HG03520 (cell line): Measurements from ENCODE around the gene PYDC1.
"Not testable (repeated sequence)": the region's sequence is repeated elsewhere in the genome, so short reads cannot be mapped to it uniquely, and the experiment has no call there.

Experiments used
- ATAC-seq: cut with Tn5 transposase; IDR thresholded peaks from one replicate; pipeline ENCODE4 v1.9.1; 2021; ENCODE audit warnings: mild to moderate bottlenecking, moderate library complexity; ENCODE audit not compliant: unreplicated experiment

PYDC1 gene

GRCh38 chr16:31216422-31217135 is at the start of gene PYDC1:
TSS of gene PYDC1 (minus strand) at chr16:31217135. CDS start at chr16:31217028, 107 bp downstream.
- ATAC-seq: no peak

- peak; percentile 88 for ATAC-seq
Observed at GRCh38 chr16:31265329-31266245, 48.7 kb upstream of the PYDC1 start.

- ATAC-seq: no peak
Observed at GRCh38 chr16:31262084-31262483, 45.1 kb upstream of the PYDC1 start.

DNA sequence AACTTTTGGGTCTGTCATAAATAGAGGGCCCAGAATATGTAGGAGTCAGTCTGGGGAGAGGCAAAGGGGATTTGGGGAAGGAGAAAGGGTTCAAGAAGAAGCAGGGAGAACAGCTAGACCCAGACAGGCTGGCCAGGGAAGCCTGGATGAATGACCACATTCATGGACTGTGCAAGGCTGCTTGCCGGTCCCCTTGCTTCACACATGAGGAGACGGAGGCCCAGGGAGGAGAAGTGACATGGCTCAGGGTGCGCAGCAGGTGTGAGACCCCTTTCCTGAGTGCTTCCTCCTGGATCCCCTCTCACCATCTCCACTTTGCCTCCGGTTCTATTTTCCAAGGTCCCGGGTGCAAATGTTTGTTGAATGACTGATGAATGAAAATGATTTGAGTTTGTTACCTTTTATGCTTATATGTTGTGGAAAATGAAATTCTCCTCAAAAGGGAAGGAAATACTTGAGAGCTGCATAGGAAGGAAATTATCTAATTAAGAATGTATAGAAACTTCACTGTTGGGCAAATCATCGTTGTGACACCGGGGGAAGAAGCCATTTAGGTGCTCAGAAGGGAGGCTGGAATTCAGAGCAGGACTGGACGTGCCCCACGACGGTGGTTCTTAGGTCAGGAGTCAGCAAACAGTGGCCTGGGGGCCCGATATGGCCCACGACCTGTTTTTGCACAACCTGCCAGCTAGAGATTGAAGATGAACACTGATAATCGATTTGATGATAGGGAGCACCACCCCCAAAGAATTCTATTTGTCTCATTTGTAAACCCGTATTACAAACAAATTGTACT is 43.4 kb upstream of the PYDC1 start:
- ATAC-seq: no peak

DNA sequence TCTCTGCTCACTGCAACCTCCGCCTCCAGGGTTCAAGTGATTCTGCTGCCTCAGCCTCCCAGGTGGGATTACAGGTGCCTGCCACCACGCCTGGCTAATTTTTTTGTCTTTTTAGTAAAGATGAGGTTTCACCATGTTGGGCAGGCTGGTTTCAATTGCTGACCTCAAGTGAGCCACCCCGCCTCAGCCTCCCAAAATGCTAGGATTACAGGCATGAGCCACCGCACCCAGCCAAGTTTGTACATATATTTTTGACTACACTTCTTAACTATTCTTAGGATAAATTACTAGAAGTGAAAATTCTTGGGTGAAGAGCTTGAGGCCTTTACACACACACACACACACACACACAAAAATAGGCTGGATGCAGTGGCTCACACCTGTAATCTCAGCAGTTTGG is 41.4 kb upstream of the PYDC1 start:
- ATAC-seq: no peak

GRCh38 chr16:31256466-31256865 is 39.5 kb upstream of the PYDC1 start:
- no peak for ATAC-seq

DNA sequence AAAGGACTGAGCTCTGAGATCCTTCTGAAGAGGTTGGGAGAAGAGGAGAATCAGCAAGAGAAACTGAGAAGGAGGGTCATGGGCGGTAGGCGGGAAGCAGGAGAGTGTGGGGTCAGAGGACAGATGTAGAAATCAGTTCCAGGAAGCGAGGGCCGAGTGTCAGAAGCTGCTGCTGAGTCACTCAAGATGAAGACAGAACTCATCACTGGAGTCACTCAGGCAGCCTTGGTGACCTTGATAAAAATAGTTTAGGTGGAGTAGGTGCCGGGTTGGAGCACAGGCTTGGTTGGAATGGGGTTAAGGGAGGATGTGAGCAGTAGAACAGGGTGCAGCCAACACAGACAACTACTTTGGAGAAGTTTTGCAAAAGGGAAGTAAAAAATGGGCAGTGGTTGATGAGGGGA is 36.7 kb upstream of the PYDC1 start:
- ATAC-seq: no peak

GRCh38 chr16:31251435-31251834 is 34.5 kb upstream of the PYDC1 start:
- ATAC-seq: no peak

DNA sequence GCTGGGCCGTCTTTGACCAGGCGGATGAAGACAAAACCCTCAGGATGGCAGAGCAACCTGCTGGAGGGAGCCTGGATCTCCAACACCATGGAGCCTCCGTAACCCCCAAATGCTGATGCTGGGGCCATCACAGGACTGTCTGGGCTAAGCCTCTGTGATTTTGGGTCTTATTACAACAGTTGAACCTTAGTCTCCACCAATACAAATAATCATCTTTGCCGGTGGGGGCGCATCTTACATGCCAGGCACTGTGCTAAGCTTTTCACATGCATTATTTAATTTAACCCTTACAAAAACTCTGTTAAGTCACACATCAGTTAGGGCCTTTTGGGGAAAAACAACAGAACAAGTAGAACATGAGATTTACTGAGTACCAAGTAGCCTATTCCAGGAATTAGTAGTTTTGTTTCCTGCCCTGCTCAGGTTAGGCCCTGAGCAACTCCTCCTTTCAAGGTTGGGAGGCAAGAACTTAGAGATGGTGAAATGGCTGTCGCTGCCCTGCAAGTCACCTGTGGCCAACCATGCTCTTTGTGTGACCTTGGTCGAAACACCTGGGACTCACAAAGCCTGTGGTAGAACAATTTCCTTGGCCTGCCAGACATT is 33.9 kb upstream of the PYDC1 start:
- ATAC-seq: no peak

- no peak for ATAC-seq
Observed at GRCh38 chr16:31248344-31248743, 31.4 kb upstream of the PYDC1 start.

- no peak for ATAC-seq
Observed at GRCh38 chr16:31246296-31246695, 29.4 kb upstream of the PYDC1 start.

- not testable (repeated sequence) for ATAC-seq
Observed at GRCh38 chr16:31245598-31245997, 28.7 kb upstream of the PYDC1 start.

GRCh38 chr16:31243734-31244670 is 27.1 kb upstream of the PYDC1 start:
- no peak for ATAC-seq

DNA sequence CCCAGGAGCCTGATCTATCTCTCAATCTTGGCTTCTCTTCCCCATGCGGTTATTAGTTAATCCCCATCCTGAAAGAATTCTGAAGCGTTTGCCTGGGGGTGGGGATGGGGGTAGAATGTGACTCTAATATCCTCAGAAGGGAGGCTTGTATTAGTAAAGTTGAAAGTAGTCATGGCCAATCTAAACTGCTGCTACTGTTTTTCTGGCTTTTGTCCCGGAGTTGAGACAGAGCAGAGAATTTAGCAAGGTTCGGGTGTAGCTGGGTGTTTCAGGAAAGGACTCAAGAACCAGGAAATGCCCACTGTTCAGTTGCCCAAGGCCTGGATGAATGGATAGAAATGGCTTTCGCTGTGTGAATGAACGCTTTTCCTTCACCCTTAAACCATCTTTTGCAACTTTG is 25.3 kb upstream of the PYDC1 start:
- no peak for ATAC-seq

GRCh38 chr16:31238041-31238440 is 21.1 kb upstream of the PYDC1 start:
- no peak for ATAC-seq

- no peak for ATAC-seq
Observed at GRCh38 chr16:31229501-31229900, 12.6 kb upstream of the PYDC1 start.

DNA sequence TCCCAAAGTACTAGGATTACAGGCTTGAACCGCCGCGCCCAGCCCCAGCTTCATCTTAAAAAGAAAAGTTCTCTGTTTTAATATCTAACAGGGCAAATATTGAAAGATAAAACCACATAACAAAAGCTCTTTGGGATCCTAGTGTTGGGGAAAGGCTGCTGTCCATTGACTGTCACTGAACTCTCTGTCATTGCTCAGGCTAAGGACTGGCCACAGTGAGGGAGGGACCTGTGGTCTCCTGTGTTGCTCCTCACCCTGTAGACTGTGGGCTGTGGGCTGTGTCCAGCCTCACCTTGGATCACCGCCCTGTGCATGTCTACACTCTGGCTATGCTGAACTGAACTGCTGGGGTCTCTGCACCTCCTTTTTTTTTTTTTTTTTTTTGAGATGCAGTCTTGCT is 11.3 kb upstream of the PYDC1 start:
- no peak for ATAC-seq

DNA sequence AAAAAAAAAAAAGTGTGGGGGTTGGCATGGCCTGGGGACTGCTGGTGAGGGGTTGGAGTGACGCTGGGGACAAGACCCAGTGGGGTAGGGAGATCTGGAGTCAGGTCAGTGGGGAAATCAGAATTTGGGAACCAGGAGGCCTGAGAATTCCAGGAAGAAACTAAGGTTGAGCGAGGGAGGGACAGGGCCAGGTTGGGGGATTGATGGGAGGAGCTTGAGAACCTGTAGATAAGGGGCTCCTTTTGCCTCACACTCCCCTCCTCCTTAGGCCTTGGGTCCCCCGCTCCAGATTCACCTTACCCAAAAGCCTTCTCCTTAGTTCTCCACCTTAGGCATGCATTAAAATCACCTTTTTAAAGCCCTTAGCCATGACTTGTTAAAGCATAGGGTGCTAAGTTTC is 8.3 kb upstream of the PYDC1 start:
- ATAC-seq: no peak

- ATAC-seq: no peak
Observed at GRCh38 chr16:31224092-31224955, 7.4 kb upstream of the PYDC1 start.
